K562 (cell line): ENCODE data around the gene MAZ. TPM values are rescaled to one million over a fixed set of nuclear protein-coding genes. Genes with fewer than 3 reads are reported as not detected.

ENCODE experiments used
- ATAC-seq: fragments of 200-7000 bp; cut with Tn5 transposase; 3 replicates; pipeline ENCODE4 v1.9.1; 2020; ENCODE audit warnings: moderate library complexity
- BruUV-seq: library from RNA; stranded (reverse); fragments of 400-500 nt; replicated peaks from 2 replicates; lab custom pipeline; 2021; lab: Mats Ljungman, UMichigan
- CTCF ChIA-PET: fragments of 300-600 bp; formaldehyde crosslinking; extraction: SDS; loops from one replicate; lab custom pipeline; 2021; ENCODE audit warnings: low intra/inter-chr PET ratio; lab: Yijun Ruan, JAX
- POLR2A ChIA-PET: fragments of 300-600, 350-650 bp; sonication (Branson Sonifier 250); formaldehyde crosslinking; extraction: SDS; loops from one replicate; lab custom pipeline; 2021; ENCODE audit warnings: antibody characterized with exemption, inconsistent platforms; lab: Yijun Ruan, JAX
- DNase-seq, 4 experiments: peaks; one replicate each; pipeline versions ENCODE4 v3.0.0 to v3.0.0-alpha.2; 2011 to 2018; ENCODE audit warnings: low spot score in 3 of 4, mixed read lengths in 3 of 4; ENCODE audit errors: extremely low read depth in 1 of 4
- FAIRE-seq: peaks from 2 replicates; lab custom pipeline; 2011; peaks lifted over from hg19 to GRCh38; lab: Jason Lieb, UNC
- H2AFZ ChIP-seq: 2 replicates; pipeline ENCODE4 v1.6.0; 2011; ENCODE audit warnings: low read depth, low read length, control low read depth, inconsistent platforms
- H3K27ac ChIP-seq: fragments of 200-600 bp; 3 replicates; pipeline ENCODE4 v1.8.0; 2011; ENCODE audit warnings: low read depth, mild to moderate bottlenecking, control low read depth, inconsistent platforms, low read length, moderate library complexity, mixed read lengths; ENCODE audit errors: extremely low read depth
- H3K27me3 ChIP-seq, 2 experiments: fragments of 300-600 bp in 1 of 2; 2 replicates in 1 of 2; 3 replicates in 1 of 2; pipeline versions ENCODE4 v1.6.0 to v1.8.0; 2011; ENCODE audit warnings: inconsistent platforms in 2 of 2, low read length in 2 of 2, mild to moderate bottlenecking in 1 of 2, mixed read lengths in 1 of 2, moderate library complexity in 1 of 2; ENCODE audit not compliant: control insufficient read depth in 2 of 2, insufficient read depth in 2 of 2
- H3K36me3 ChIP-seq: fragments of 300-600 bp; 3 replicates; pipeline ENCODE4 v1.8.0; 2011; ENCODE audit warnings: mild to moderate bottlenecking, low read length, inconsistent platforms; ENCODE audit not compliant: control insufficient read depth, insufficient read depth
- H3K4me1 ChIP-seq, 2 experiments: fragments of 200-600 bp in 1 of 2; replicated peaks in 1 of 2; 2 replicates in 1 of 2; 3 replicates in 1 of 2; pipeline versions ENCODE4 v1.5.1 to v1.8.0; 2011; ENCODE audit warnings: inconsistent platforms in 2 of 2, low read length in 2 of 2, mild to moderate bottlenecking in 1 of 2, mixed read lengths in 1 of 2, moderate library complexity in 1 of 2; ENCODE audit not compliant: control insufficient read depth in 2 of 2, insufficient read depth in 2 of 2
- H3K4me2 ChIP-seq: 2 replicates; pipeline ENCODE4 v1.6.1; 2011; ENCODE audit warnings: low read length, control low read depth, inconsistent platforms, mixed read lengths; ENCODE audit not compliant: insufficient read depth
- H3K4me3 ChIP-seq: fragments of 200-600 bp; sonication (generic), shearing (Covaris generic); 2 replicates; pipeline ENCODE4 v1.5.1; 2016; ENCODE audit warnings: control low read depth, inconsistent platforms
- H3K79me2 ChIP-seq: fragments of 200-600 bp; 3 replicates; pipeline ENCODE4 v1.8.0; 2011; ENCODE audit warnings: low read length, inconsistent platforms; ENCODE audit not compliant: control insufficient read depth, insufficient read depth
- H3K9ac ChIP-seq, 2 experiments: 2 replicates each; pipeline versions ENCODE4 v1.6.0 to v1.6.1; 2011; ENCODE audit warnings: low read depth in 2 of 2, low read length in 2 of 2, control low read depth in 1 of 2, inconsistent platforms in 1 of 2, mild to moderate bottlenecking in 1 of 2, mixed read lengths in 1 of 2; ENCODE audit not compliant: insufficient read depth in 1 of 2
- H3K9me1 ChIP-seq: one replicate; pipeline ENCODE4 v1.6.0; 2011; ENCODE audit warnings: inconsistent platforms, mild to moderate bottlenecking, low read length, moderate library complexity; ENCODE audit not compliant: control insufficient read depth, insufficient read depth
- H3K9me3 ChIP-seq: replicated peaks from 2 replicates; pipeline ENCODE4 v1.5.1; 2011; ENCODE audit warnings: low read depth, low read length, inconsistent platforms; ENCODE audit not compliant: control insufficient read depth, insufficient read depth
- H4K20me1 ChIP-seq: replicated peaks from 2 replicates; pipeline ENCODE4 v1.6.1; 2011; ENCODE audit warnings: low read length, inconsistent platforms, mixed read lengths; ENCODE audit not compliant: control insufficient read depth, insufficient read depth
- MAZ ChIP-seq, 2 experiments: fragments of 450-650 bp in 1 of 2; sonication (generic) in 1 of 2; formaldehyde crosslinking; IDR thresholded peaks in 1 of 2; conservative IDR thresholded peaks in 1 of 2; 2 replicates each; pipeline versions ENCODE4 v1.4.0 to v1.5.0; 2020; ENCODE audit warnings: mild to moderate bottlenecking in 1 of 2, missing genetic modification reagents in 1 of 2
- NR2C2 ChIP-seq, 2 experiments: fragments of 200-800 bp in 1 of 2; sonication (Bioruptor generic) in 1 of 2; sonication (generic) in 1 of 2; formaldehyde crosslinking in 1 of 2; IDR thresholded peaks; 2 replicates each; pipeline versions ENCODE4 v1.6.1 to v1.8.0; 2016 to 2022; ENCODE audit warnings: mild to moderate bottlenecking in 1 of 2, missing compliant biosample characterization in 1 of 2, missing genetic modification characterization in 1 of 2, missing genetic modification reagents in 1 of 2
- NRF1 ChIP-seq, 2 experiments: fragments of 450-650 bp; IDR thresholded peaks in 1 of 2; conservative IDR thresholded peaks in 1 of 2; 2 replicates each; pipeline ENCODE4 v1.6.1; 2014; ENCODE audit warnings: mild to moderate bottlenecking in 2 of 2
- OTX1 ChIP-seq: fragments of 450-650 bp; formaldehyde crosslinking; IDR thresholded peaks from 2 replicates; pipeline ENCODE4 v1.4.0; 2022; ENCODE audit warnings: mild to moderate bottlenecking
- SAP30 ChIP-seq: fragments of 200-600 bp; sonication (generic); IDR thresholded peaks from 2 replicates; pipeline ENCODE4 v1.6.1; 2012; ENCODE audit warnings: borderline replicate concordance, low read depth, mild to moderate bottlenecking, moderate library complexity, low read length, control low read depth, inconsistent platforms; ENCODE audit not compliant: insufficient read depth, poor library complexity, severe bottlenecking
- SIN3A ChIP-seq, 2 experiments: fragments of 150-350 bp in 1 of 2; IDR thresholded peaks; 2 replicates each; pipeline ENCODE4 v1.6.1; 2011 to 2016; ENCODE audit warnings: borderline replicate concordance in 2 of 2, low read depth in 2 of 2, low read length in 2 of 2, mild to moderate bottlenecking in 2 of 2, moderate library complexity in 2 of 2; ENCODE audit not compliant: control insufficient read depth in 1 of 2
- TCF7L2 ChIP-seq: fragments of 150-350 bp; IDR thresholded peaks from 2 replicates; pipeline ENCODE4 v1.6.1; 2016; ENCODE audit warnings: low read depth, mild to moderate bottlenecking, low read length, moderate library complexity
- whole genome bisulfite sequencing: fragments of 100-300 bp; shearing (Covaris generic); methylation state at CpG from one replicate; pipeline ENCODE4 v1.1.6; 2016; ENCODE audit warnings: low coverage, mixed read lengths; ENCODE audit not compliant: insufficient coverage; ENCODE audit errors: missing lambda C conversion rate; 5-methylcytosine and 5-hydroxymethylcytosine counted together
- in situ Hi-C: fragments of 300-500 bp; cut with MboI; formaldehyde crosslinking; loops from 4 replicates; pipeline ENCODE4 v1.15.0; 2018; ENCODE audit warnings: inconsistent platforms, mixed read lengths
- intact Hi-C: fragments of 100-400 bp; cut with micrococcal nuclease; formaldehyde crosslinking; loops from 2 replicates; pipeline ENCODE4 v1.14.2; 2022
- polyA plus RNA-seq, 8 experiments: library from polyadenylated mRNA; depleted of rRNA in 4 of 8; stranded (reverse) in 5 of 8; unstranded in 3 of 8; fragments of >200 nt; fragmentation: Nextera tagmentation in 2 of 8; fragmentation: Illumina TruSeq in 1 of 8; extraction: Ambion mirVana in 2 of 8; extraction: Trizol in 1 of 8; gene quantifications; 2 replicates each; pipeline versions ENCODE4 v1.2.1 to v1.2.3, GENCODE V29; 2011 to 2014; ENCODE audit warnings: inconsistent platforms in 1 of 8, missing spikeins in 1 of 8
- total RNA-seq, 7 experiments: library from RNA; depleted of rRNA in 6 of 7; stranded (reverse); fragments of >200 nt in 6 of 7; fragmentation: Illumina TruSeq in 2 of 7; extraction: Trizol in 2 of 7; gene quantifications; 2 replicates each; pipeline versions ENCODE4 v1.2.1 to v1.2.3, GENCODE V29; 2011 to 2021; ENCODE audit warnings: low replicate concordance in 1 of 7
- TF ChIP-seq, protein P1 (sequence below): sonication (generic); formaldehyde crosslinking; IDR thresholded peaks from 2 replicates; pipeline ENCODE4 v1.8.0; 2022; ENCODE audit warnings: missing genetic modification reagents, mild to moderate bottlenecking, moderate library complexity, borderline replicate concordance
- TF ChIP-seq, protein P2 (sequence below): fragments of 250-450 bp; sonication (Bioruptor Pico); IDR thresholded peaks from 2 replicates; pipeline ENCODE4 v1.5.0; 2021; ENCODE audit warnings: mild to moderate bottlenecking, borderline replicate concordance
- TF ChIP-seq, protein P3 (sequence below), 2 experiments: fragments of 450-650 bp; conservative IDR thresholded peaks; 2 replicates each; pipeline ENCODE4 v1.6.1; 2017; ENCODE audit warnings: mild to moderate bottlenecking in 2 of 2, moderate library complexity in 2 of 2
- TF ChIP-seq, protein P4 (sequence below), 2 experiments: IDR thresholded peaks; 2 replicates each; pipeline ENCODE4 v1.6.1; 2012; ENCODE audit warnings: improper control_type of control experiment in 2 of 2, low read depth in 2 of 2, low read length in 2 of 2, borderline replicate concordance in 1 of 2

The MAZ gene
- total and polyA plus RNA-seq, 9 of the 15 experiments (the other 6 are each of a cell fraction or from before 2014, with no cell fraction given) = 45.4 to 532 (median 250) TPM

DNA sequence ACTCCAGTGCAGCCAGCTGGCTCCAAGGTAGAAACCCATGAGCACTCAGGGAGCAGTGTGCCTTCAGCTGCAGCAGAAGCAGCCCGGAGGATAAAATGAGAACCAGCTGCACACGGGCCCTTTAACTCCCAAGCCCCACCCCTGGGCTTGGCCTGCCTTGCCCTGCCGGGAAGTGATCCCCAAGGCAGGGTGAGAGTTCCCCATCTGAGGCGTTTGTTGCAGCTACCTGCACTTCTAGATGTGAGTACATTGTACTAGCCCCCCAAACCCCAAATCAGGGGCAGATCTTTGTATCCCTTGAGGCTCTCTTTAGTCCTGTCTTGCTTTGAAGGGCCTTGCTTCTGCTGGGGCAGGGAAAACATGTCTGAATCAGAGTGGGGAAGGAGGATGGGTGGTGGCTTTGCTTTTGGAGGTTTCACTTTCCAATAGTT is 14.0 kb downstream of the MAZ start, which contains the start of gene MVP:
Gene MVP, plus strand, starts transcription at position 192 of the 431 bp plus-strand sequence. CDS start 10,088 bp downstream, outside the sequence.
- Histone ChIP-seq H3K4me1 (peaks cover 17 to 49% of the 10 kb centered on the region in 2 experiments), H2AFZ (no peak within 1 kb of the TSS), H3K27ac (no peak within 1 kb of the TSS), H3K36me3 (peaks cover 23% of the 10 kb centered on the region), H3K9me1 (peaks cover under 1% of the 10 kb centered on the region), H3K9ac (peak within 1 kb of the TSS; percentile 12 to 54; a peak in 3 of 4 replicates), H4K20me1 (no peaks in the 10 kb centered on the region; the same call in 1 of the 2 replicates), H3K9me3 (no peaks in the 10 kb centered on the region), H3K4me3 (peak within 1 kb of the TSS; percentile 31; the same call in 1 of the 2 replicates), H3K27me3 (no peaks in the 10 kb centered on the region), H3K79me2 (peaks cover 21% of the 10 kb centered on the region), H3K4me2 (peak within 1 kb of the TSS; percentile 57)
- DNase-seq (peak in 2 of 4 experiments; percentile 51), FAIRE-seq (no peak), ATAC-seq (peak; percentile 22)
- CTCF ChIA-PET = no interaction called here
- no TSS peak for BruUV-seq
- in situ Hi-C loops (no loop called here), intact Hi-C loops (no loop called here)
- POLR2A ChIA-PET = interaction anchor here (0.7 to 1.6 kb wide), 3 partner anchors 9 to 87 kb away, joined by 3 to 5 read pairs (median 3); no protein-coding TSS in a partner anchor
- 10% methylated on average over 4 of the region's 4 CpGs for WGBS
- TF ChIP-seq, protein P1, sequence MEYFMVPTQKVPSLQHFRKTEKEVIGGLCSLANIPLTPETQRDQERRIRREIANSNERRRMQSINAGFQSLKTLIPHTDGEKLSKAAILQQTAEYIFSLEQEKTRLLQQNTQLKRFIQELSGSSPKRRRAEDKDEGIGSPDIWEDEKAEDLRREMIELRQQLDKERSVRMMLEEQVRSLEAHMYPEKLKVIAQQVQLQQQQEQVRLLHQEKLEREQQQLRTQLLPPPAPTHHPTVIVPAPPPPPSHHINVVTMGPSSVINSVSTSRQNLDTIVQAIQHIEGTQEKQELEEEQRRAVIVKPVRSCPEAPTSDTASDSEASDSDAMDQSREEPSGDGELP (CRISPR knock-in tag) = peak; percentile 86
- TF ChIP-seq, protein P2, sequence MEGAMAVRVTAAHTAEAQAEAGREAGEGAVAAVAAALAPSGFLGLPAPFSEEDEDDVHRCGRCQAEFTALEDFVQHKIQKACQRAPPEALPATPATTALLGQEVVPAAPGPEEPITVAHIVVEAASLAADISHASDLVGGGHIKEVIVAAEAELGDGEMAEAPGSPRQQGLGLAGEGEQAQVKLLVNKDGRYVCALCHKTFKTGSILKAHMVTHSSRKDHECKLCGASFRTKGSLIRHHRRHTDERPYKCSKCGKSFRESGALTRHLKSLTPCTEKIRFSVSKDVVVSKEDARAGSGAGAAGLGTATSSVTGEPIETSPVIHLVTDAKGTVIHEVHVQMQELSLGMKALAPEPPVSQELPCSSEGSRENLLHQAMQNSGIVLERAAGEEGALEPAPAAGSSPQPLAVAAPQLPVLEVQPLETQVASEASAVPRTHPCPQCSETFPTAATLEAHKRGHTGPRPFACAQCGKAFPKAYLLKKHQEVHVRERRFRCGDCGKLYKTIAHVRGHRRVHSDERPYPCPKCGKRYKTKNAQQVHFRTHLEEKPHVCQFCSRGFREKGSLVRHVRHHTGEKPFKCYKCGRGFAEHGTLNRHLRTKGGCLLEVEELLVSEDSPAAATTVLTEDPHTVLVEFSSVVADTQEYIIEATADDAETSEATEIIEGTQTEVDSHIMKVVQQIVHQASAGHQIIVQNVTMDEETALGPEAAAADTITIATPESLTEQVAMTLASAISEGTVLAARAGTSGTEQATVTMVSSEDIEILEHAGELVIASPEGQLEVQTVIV (CRISPR knock-in tag) = no peak
- 0 out of 4 replicates have a peak, but pooled peaks of 1 of the 2 experiments have one; percentile 17 for TF ChIP-seq NRF1 (conservative IDR thresholded peaks at IDR 0.05 in 1 of 2, IDR thresholded peaks at IDR 0.05 in 1 of 2)
- no peak for TF ChIP-seq NR2C2 (CRISPR knock-in tag; IDR thresholded peaks at IDR 0.05)
- peak; percentile 71 for TF ChIP-seq NR2C2 (tag; IDR thresholded peaks at IDR 0.05)
- TF ChIP-seq, protein P3, sequence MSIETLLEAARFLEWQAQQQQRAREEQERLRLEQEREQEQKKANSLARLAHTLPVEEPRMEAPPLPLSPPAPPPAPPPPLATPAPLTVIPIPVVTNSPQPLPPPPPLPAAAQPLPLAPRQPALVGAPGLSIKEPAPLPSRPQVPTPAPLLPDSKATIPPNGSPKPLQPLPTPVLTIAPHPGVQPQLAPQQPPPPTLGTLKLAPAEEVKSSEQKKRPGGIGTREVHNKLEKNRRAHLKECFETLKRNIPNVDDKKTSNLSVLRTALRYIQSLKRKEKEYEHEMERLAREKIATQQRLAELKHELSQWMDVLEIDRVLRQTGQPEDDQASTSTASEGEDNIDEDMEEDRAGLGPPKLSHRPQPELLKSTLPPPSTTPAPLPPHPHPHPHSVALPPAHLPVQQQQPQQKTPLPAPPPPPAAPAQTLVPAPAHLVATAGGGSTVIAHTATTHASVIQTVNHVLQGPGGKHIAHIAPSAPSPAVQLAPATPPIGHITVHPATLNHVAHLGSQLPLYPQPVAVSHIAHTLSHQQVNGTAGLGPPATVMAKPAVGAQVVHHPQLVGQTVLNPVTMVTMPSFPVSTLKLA (conservative IDR thresholded peaks at IDR 0.05) = 0 out of 4 replicates have a peak, but pooled peaks of 1 of the 2 experiments have one; percentile 23
- TF ChIP-seq, protein P4, sequence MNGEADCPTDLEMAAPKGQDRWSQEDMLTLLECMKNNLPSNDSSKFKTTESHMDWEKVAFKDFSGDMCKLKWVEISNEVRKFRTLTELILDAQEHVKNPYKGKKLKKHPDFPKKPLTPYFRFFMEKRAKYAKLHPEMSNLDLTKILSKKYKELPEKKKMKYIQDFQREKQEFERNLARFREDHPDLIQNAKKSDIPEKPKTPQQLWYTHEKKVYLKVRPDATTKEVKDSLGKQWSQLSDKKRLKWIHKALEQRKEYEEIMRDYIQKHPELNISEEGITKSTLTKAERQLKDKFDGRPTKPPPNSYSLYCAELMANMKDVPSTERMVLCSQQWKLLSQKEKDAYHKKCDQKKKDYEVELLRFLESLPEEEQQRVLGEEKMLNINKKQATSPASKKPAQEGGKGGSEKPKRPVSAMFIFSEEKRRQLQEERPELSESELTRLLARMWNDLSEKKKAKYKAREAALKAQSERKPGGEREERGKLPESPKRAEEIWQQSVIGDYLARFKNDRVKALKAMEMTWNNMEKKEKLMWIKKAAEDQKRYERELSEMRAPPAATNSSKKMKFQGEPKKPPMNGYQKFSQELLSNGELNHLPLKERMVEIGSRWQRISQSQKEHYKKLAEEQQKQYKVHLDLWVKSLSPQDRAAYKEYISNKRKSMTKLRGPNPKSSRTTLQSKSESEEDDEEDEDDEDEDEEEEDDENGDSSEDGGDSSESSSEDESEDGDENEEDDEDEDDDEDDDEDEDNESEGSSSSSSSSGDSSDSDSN (IDR thresholded peaks at IDR 0.05; ENCODE audit: borderline replicate concordance in 1 of 2, low read depth in 2 of 2, low read length in 2 of 2) = no peak
- peak; percentile 66 to 91; a peak in 2 of 4 replicates for TF ChIP-seq SIN3A (IDR thresholded peaks at IDR 0.05; ENCODE audit: borderline replicate concordance in 2 of 2, control insufficient read depth in 1 of 2, low read depth in 2 of 2, low read length in 2 of 2)
- peak; percentile 56 for TF ChIP-seq SAP30
- TF ChIP-seq OTX1 (CRISPR knock-in tag) = 0 out of 2 replicates have a peak, but pooled peaks have one; percentile 35
- TF ChIP-seq TCF7L2 = no peak
- TF ChIP-seq MAZ (CRISPR knock-in tag; conservative IDR thresholded peaks at IDR 0.05 in 1 of 2, IDR thresholded peaks at IDR 0.05 in 1 of 2) = 0 out of 4 replicates have a peak, but pooled peaks of 1 of the 2 experiments have one; percentile 12
